Parathyroid adenoma (tissue), 2 donors: ENCODE data around the gene NAP1L5.

Experiments
- H2AFZ ChIP-seq: fragments of 300-600 bp; sonication (generic); one replicate; pipeline ENCODE4 v1.7.0; 2017; ENCODE audit warnings: antibody characterized with exemption, mild to moderate bottlenecking
- H3K27ac ChIP-seq: fragments of 300-600 bp; sonication (generic); one replicate; pipeline ENCODE4 v1.7.0; 2017
- H3K27me3 ChIP-seq: fragments of 300-600 bp; sonication (generic); one replicate; pipeline ENCODE4 v1.7.0; 2017; ENCODE audit warnings: low read length; ENCODE audit not compliant: control insufficient read depth, insufficient read depth
- H3K36me3 ChIP-seq: fragments of 300-600 bp; sonication (generic); one replicate; pipeline ENCODE4 v1.7.0; 2017; ENCODE audit warnings: low read length; ENCODE audit not compliant: control insufficient read depth, insufficient read depth
- H3K4me1 ChIP-seq: fragments of 300-600 bp; sonication (generic); one replicate; pipeline ENCODE4 v1.7.0; 2017; ENCODE audit warnings: control low read depth
- H3K4me2 ChIP-seq: fragments of 300-600 bp; sonication (generic); one replicate; pipeline ENCODE4 v1.7.0; 2017; ENCODE audit warnings: low read length
- H3K4me3 ChIP-seq: fragments of 300-600 bp; sonication (generic); one replicate; pipeline ENCODE4 v1.7.0; 2017; ENCODE audit warnings: low read depth, low read length
- H3K79me2 ChIP-seq: fragments of 300-600 bp; sonication (generic); one replicate; pipeline ENCODE4 v1.7.0; 2017; ENCODE audit warnings: control low read depth
- H3K9ac ChIP-seq: fragments of 300-600 bp; sonication (generic); one replicate; pipeline ENCODE4 v1.7.0; 2017; ENCODE audit warnings: mild to moderate bottlenecking
- H3K9me3 ChIP-seq: fragments of 300-600 bp; sonication (generic); one replicate; pipeline ENCODE4 v1.7.0; 2017; ENCODE audit warnings: low read length; ENCODE audit not compliant: control insufficient read depth
- CTCF ChIP-seq: fragments of 300-600 bp; sonication (generic); IDR thresholded peaks from one replicate; pipeline ENCODE4 v1.7.0; 2017; ENCODE audit warnings: antibody characterized with exemption, mild to moderate bottlenecking
- donor health status: primary hyperparathyroidism.

The NAP1L5 gene

GRCh38 chr4:88745175-88745574 is 47.5 kb upstream of the NAP1L5 start:
- Histone ChIP-seq H3K4me1 (peaks cover 18% of the 10 kb centered on the region), H3K4me3 (no peak overlapping the region), H3K36me3 (no peaks in the 10 kb centered on the region), H3K9me3 (no peaks in the 10 kb centered on the region), H3K4me2 (peak overlapping the region; percentile 55), H3K79me2 (peaks cover 5% of the 10 kb centered on the region), H2AFZ (no peak overlapping the region), H3K27ac (peak overlapping the region; percentile 82), H3K9ac (no peak overlapping the region), H3K27me3 (no peaks in the 10 kb centered on the region)
- no peak for TF ChIP-seq CTCF

GRCh38 chr4:88744609-88745008 is 47.0 kb upstream of the NAP1L5 start:
- H3K4me1 ChIP-seq = peaks cover 18% of the 10 kb centered on the region
- H3K79me2 ChIP-seq = peaks cover 7% of the 10 kb centered on the region
- no peak for TF ChIP-seq CTCF
- H3K27me3 ChIP-seq = no peaks in the 10 kb centered on the region
- H3K9me3 ChIP-seq = no peaks in the 10 kb centered on the region
- no peaks in the 10 kb centered on the region for H3K36me3 ChIP-seq
- peak overlapping the region; percentile 82 for H3K27ac ChIP-seq
- H3K9ac ChIP-seq = no peak overlapping the region
- H2AFZ ChIP-seq = no peak overlapping the region
- peak overlapping the region; percentile 55 for H3K4me2 ChIP-seq
- H3K4me3 ChIP-seq = no peak overlapping the region

- Histone ChIP-seq H3K79me2 (peaks cover 7% of the 10 kb centered on the region), H3K4me1 (peaks cover 18% of the 10 kb centered on the region), H3K27ac (peak overlapping the region; percentile 82), H3K4me3 (no peak overlapping the region), H3K4me2 (no peak overlapping the region), H3K9ac (no peak overlapping the region), H3K9me3 (no peaks in the 10 kb centered on the region), H3K36me3 (no peaks in the 10 kb centered on the region), H2AFZ (no peak overlapping the region), H3K27me3 (no peaks in the 10 kb centered on the region)
- TF ChIP-seq CTCF = no peak
Observed at GRCh38 chr4:88743696-88744095, 46.1 kb upstream of the NAP1L5 start.

GRCh38 chr4:88742561-88742960 is 44.9 kb upstream of the NAP1L5 start:
- H3K9ac ChIP-seq = no peak overlapping the region
- H3K4me2 ChIP-seq = no peak overlapping the region
- no peaks in the 10 kb centered on the region for H3K36me3 ChIP-seq
- no peaks in the 10 kb centered on the region for H3K27me3 ChIP-seq
- H3K79me2 ChIP-seq = peaks cover 7% of the 10 kb centered on the region
- no peak overlapping the region for H3K27ac ChIP-seq
- no peak overlapping the region for H2AFZ ChIP-seq
- no peak for TF ChIP-seq CTCF
- H3K9me3 ChIP-seq = no peaks in the 10 kb centered on the region
- H3K4me3 ChIP-seq = no peak overlapping the region
- peaks cover 27% of the 10 kb centered on the region for H3K4me1 ChIP-seq

GRCh38 chr4:88738180-88738579 is 40.6 kb upstream of the NAP1L5 start:
- H3K27ac ChIP-seq = peak overlapping the region; percentile 63

More at GRCh38 chr4:88738180-88738579, 40.6 kb upstream of the NAP1L5 start:
- no peaks in the 10 kb centered on the region for H3K9me3 ChIP-seq
- H3K79me2 ChIP-seq = peaks cover 7% of the 10 kb centered on the region
- no peaks in the 10 kb centered on the region for H3K36me3 ChIP-seq
- no peak overlapping the region for H2AFZ ChIP-seq
- no peak overlapping the region for H3K4me3 ChIP-seq
- no peaks in the 10 kb centered on the region for H3K27me3 ChIP-seq
- peaks cover 19% of the 10 kb centered on the region for H3K4me1 ChIP-seq
- H3K4me2 ChIP-seq = no peak overlapping the region
- H3K9ac ChIP-seq = no peak overlapping the region
- TF ChIP-seq CTCF = no peak
